Right kidney (tissue), 1 donor: ENCODE results near the gene ANO4.
"Not testable (repeated sequence)": the region's sequence is repeated elsewhere in the genome, so short reads cannot be mapped to it uniquely, and the experiment has no call there.

Experiments
- DNase-seq: peaks from one replicate; pipeline ENCODE4 v3.0.0-alpha.2; 2016

The ANO4 gene

DNA sequence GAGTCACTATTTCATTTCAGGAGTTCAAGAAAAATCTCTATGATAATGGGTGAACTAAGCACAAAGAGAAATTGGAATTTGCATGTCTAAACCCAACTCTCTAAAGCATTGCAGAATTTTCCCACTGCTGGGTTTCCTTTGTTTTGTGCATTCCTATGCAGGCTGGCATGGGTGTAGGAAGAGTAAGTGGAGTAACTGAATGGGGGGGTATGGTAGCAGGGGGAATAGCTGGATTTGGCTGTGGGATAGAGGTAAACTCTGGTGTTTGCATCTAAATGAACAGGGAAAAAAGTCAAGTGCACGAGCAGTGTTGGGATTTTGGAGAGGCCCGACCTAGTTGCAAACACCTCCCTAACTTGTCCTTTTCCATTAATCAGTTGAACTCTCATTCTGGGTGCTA lies 159.1 kb downstream of the ANO4 start:
- no peak for DNase-seq

DNA sequence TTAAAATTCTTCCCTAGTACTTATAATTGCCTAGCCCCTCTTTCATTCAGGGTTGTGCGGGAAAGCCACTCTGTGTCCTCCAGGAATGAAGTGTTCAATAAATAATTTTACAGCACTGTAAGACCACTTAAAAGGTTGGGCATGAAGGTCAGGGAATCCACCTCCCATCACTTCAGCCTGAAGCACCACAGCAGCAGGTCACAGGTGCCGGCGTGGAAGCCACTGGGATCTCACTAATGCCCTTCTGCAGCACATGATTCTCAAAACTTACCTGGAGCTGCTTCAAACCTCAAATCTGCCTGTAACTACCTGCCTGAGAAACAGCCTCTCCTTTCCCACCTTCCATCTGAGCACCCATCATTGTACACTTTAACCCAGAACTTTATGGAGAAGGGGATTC lies 159.5 kb downstream of the ANO4 start:
- DNase-seq = no peak

GRCh38 chr12:100955139-100955538 lies 160.6 kb downstream of the ANO4 start:
- no peak for DNase-seq

DNA sequence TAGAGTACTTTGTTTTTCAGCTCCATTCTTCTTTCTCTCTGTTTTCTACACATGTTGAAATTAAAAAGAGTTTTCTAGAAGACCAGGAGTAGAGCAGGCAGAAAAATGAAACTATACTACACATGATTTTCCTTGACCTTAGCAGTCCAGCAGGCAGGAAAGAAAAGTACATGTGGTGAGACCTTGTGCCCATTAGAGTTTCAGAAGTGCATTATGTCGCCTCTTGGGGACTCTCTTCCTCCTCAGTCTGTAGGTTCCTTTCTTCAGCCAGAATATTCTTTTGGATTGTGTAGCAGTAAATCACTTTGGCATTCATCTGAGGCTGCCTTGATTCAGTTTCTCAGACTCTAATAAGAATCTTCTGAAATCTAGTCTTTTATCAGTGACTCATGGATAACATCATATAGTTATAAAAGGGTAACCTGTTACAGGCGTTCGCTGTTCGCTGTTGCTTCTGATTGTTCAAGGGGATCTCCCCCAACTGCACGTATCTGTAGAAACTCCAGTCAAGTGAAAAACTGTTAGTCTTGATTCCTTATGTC lies 161.8 kb downstream of the ANO4 start:
- DNase-seq = no peak

- no peak for DNase-seq
Observed at GRCh38 chr12:100959481-100959880, 164.9 kb downstream of the ANO4 start.

DNA sequence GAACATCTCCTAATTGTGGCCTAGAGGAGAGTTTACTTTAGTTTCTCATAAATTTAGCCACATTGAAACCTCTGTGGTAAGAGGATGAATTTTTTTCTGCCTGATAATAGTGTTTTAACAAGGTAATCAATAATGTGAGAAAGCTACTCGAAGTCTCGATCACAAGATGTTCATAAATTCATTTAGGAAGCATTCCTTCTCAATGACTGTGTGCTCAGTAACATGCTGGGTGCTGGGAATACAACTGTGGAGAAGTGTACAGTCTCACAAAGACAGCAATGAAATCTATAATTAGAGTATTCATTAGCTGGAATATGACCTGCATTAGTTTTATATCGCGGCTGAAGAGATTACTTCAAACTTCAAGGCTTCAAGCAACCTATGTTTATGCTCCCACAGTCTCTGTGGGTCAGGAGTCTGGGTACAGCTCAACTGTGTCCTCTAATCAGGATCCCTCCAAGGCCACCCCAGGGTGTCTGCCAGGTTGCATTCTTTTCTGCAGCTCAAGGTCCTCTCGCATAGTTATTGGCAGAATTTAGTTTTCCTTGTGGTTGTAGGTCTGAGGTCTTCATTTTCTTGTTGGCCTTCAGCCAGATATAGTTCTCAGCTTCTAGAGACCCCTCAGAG lies 167.6 kb downstream of the ANO4 start:
- DNase-seq = no peak

DNA sequence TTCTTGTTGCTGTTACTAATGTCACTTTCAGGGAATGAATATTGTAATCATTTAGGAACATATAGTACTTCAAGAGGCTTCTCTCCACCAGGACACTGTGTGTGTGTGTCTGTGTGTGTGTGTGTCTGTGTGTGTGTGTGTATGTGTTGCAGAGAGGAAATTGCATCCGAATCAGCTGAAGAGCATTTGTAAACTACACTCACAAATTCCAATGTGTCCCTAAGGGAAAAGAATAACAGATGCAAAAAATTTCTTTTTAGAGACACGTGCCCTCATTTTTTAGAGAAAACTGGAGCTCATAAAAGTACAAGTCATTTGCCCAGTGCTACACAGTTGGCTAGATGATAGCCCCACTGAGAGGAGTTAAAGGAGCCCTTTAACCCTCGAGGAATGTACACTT lies 168.8 kb downstream of the ANO4 start:
- no peak for DNase-seq

- DNase-seq = no peak
Observed at GRCh38 chr12:100964028-100964427, 169.5 kb downstream of the ANO4 start.

DNA sequence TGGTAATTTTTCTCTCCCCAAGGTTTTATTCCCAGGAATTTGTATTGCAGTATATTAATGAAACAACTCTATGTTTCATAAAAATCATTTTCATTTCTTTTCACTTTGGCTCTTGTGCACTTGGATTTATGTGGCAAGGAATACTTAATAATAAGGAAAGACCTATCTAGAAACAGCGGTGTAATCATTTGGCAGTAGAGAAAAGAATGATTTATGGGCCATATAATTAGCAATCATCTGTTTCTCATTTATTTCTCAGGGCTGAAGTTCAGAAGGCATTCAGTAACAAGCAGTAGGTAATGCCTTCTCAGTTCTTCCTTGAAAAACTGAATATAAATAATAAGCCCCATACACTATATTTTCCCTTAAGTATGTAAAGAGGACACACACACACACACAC lies 172.6 kb downstream of the ANO4 start:
- no peak for DNase-seq

DNA sequence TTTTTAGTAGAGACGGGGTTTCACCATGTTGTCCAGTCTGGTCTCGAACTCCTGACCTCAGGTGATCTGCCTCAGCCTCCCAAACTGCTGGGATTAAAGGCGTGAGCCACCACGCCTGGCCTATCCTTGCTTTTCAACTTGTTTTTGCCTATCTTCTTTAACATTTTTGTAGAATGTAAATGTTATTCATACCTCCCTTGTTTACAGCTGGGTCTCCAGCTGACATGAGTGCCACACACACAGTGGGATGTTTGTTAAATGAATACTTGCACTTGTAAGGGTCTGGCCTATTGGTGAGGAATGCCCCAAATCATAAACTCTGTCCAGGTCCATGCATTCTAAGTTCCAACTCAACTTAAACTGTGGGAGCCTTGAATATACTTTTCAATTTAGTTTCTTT lies 176.3 kb downstream of the ANO4 start:
- no peak for DNase-seq

GRCh38 chr12:100972121-100972520 lies 177.5 kb downstream of the ANO4 start:
- no peak for DNase-seq

- DNase-seq = no peak
Observed at GRCh38 chr12:100974341-100974740, 179.8 kb downstream of the ANO4 start.

- no peak for DNase-seq
Observed at GRCh38 chr12:100974747-100975146, 180.2 kb downstream of the ANO4 start.

- DNase-seq = no peak
Observed at GRCh38 chr12:100976735-100977134, 182.2 kb downstream of the ANO4 start.

- no peak for DNase-seq
Observed at GRCh38 chr12:100980856-100981255, 186.3 kb downstream of the ANO4 start.

DNA sequence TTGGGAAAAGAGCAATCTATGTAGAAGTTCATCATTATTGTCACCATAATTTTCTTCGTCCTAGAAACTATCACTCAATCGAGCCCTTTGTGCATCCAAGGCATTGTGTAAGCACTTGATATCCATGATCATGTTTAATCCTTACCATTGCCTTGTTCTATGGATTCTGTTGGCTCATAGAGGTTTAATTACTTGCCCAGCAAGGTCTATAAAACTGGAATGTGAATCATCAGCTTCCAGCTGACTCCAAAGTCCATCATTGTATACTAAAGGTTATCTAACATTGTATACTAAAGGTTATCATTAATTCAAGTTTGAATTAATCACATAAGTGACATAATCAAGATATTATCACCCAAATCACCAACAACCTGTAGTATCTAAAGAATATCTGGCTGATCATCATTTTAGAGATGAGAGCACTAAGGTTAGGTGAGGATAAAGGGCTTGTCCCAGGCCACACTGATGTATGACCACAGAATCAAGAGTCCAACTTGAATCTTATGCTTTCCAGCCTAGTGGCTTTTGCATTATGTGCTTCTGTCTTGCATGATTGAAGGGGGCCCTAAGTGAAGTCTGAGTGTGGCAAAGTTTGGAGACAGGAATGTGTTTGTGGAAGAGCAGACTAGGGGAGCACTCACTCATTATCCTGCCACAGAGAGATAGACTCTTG lies 188.1 kb downstream of the ANO4 start:
- no peak for DNase-seq

DNA sequence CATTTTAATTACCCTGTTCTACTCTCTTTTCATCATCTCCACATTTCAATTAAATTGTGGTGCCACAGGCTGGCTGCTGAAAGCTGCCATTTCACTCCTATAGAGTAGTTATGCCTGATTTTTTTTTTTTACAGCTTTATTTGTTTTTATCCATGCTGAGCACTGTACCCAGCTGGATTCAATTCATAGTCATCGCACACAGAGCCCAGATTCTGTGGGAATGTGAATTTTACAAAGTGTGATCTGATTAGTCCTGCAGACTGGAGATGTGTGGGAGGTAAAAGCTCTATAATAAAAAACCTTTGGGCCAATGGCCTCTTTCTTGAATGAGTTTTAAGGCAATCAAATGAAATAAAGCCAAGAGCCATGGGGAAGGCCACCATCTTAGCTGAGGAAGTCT lies 190.2 kb downstream of the ANO4 start:
- no peak for DNase-seq

GRCh38 chr12:100986595-100987547 lies 192.3 kb downstream of the ANO4 start:
- DNase-seq = peak; percentile 23

DNA sequence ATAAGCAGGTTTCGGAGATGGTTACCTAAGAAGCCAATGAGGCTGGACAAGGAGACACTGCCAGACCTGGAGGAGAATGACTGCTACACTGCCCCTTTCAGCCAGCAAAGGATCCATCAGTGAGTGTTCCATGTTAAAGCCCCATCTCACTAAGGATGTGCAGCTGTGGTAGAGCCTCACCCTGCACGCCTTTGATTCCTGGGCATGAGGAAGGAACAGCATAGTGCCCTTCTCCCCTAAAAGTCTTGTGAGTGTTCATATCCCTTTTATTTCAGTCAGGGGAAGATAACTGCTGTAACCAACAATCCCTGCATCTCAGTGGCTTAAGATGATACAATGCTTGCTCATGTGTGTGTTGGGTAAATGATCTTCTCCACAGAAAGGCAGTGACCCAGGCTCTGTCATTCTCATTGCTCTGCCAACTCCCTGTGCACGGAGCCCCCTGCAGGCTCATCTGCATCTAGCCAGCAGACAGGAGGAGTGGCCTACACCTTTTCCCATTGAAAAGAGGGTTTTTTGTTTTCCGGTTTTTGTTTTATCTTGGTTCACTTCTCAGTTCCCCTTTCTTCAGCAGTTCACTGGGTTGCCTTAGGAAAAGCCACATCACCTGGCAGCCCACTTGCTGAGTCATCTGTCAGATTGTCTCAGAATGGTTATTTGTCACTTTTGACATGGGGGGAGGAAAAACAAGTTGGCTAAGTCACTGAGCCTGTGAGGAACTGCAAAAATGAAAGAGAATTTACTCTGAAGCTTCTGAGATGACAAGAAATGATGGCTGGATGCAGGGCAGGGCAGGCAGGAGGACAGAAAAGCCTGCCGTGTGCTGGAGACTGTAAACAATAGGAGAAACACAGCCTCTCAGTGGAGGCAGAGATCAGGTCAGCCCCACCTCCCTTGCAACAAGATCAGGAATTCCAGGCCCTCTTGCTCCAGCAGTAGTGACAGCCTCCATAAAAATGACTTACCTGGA lies 193.3 kb downstream of the ANO4 start:
- peak; percentile 29 for DNase-seq

DNA sequence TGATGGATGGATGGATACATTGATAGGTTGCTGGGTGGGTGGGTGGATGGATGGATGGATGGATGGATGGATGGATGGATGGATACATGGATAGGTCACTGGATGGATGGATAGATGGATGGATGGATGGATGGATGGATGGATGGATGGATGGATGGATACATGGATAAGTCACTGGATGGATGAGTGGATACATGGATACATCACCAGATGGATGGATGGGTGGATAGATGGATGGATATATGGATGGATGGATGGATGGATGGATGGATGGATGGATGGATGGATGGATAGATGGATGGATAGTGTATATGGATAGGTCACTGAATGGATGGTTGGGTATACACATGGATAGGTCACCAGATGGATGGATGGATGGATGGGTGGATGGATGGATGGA lies 194.9 kb downstream of the ANO4 start:
- DNase-seq = not testable (repeated sequence)

DNA sequence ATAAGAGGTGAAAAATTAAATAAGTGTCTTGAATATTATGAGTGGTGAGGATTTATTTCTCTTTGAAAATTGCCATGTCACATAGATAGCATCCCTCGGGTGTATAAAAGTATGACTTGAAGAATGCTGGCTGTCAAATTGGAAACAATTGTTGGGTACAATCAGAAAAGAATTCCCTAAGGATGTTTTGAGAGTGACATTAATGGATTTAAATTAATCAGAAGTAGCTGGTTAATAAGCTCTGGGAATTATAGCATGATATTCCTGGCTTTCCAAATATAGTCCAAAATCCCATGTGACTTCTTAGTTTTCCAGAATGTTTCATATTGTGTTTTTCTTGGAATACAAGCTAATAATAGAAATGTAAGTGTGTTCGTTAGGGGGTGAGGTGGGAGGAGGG lies 196.5 kb downstream of the ANO4 start:
- DNase-seq = no peak

- DNase-seq = no peak
Observed at GRCh38 chr12:100992194-100992593, 197.6 kb downstream of the ANO4 start.
